HCT116 (cell line): ENCODE measurements around the gene DHX40. TPM values are rescaled to one million over a fixed set of nuclear protein-coding genes. Genes with fewer than 3 reads are reported as not detected.

ENCODE experiments used
- ATAC-seq: fragments of 200-7000 bp; cut with Tn5 transposase; 2 replicates; pipeline ENCODE4 v1.9.1; 2020; ENCODE audit warnings: mild to moderate bottlenecking, moderate library complexity
- BruUV-seq: library from RNA; stranded (reverse); fragments of 400-500 nt; replicated peaks from 2 replicates; lab custom pipeline; 2021; lab: Mats Ljungman, UMichigan
- CTCF ChIA-PET: fragments of 300-600 bp; sonication (Branson Sonifier 250); formaldehyde crosslinking; loops from one replicate; lab custom pipeline; 2021; ENCODE audit warnings: antibody characterized with exemption; lab: Charles Lee
- POLR2A ChIA-PET: fragments of 300-600, 350-600 bp; sonication (Branson Sonifier 250); formaldehyde crosslinking; loops from one replicate; lab custom pipeline; 2021; ENCODE audit warnings: antibody characterized with exemption; lab: Charles Lee
- RAD21 ChIA-PET, 2 experiments: fragments of 300-600 bp; sonication (Branson Sonifier 250); formaldehyde crosslinking; loops; one replicate each; lab custom pipeline; 2023; ENCODE audit warnings: low total read pairs in 2 of 2; ENCODE audit not compliant: uncharacterized antibody in 2 of 2, unreplicated experiment in 2 of 2, low non-redundant PET in 1 of 2; lab: Charles Lee
- DNase-seq: peaks from one replicate; pipeline ENCODE4 v3.0.0-alpha.2; 2010; ENCODE audit warnings: low read depth, low spot score
- H2AFZ ChIP-seq: fragments of 200-600 bp; shearing (Covaris generic), sonication (generic); 2 replicates; pipeline ENCODE4 v1.6.1; 2017; ENCODE audit warnings: low read depth, mixed run types, mixed read lengths, antibody characterized with exemption, low read length; ENCODE audit not compliant: poor library complexity, severe bottlenecking
- H3K27ac ChIP-seq: 2 replicates; pipeline ENCODE4 v1.5.1; 2012; ENCODE audit warnings: low read depth, low read length
- H3K27me3 ChIP-seq: fragments of 200-600 bp; sonication (generic); 2 replicates; pipeline ENCODE4 v1.6.1; 2016; ENCODE audit warnings: mixed run types, low read length, mixed read lengths; ENCODE audit not compliant: insufficient read depth
- H3K36me3 ChIP-seq, 2 experiments: fragments of 200-500 bp in 1 of 2; fragments of 200-600 bp in 1 of 2; sonication (Bioruptor generic) in 1 of 2; sonication (generic) in 1 of 2; 2 replicates each; pipeline versions ENCODE4 v1.5.1 to v1.6.1; 2014 to 2016; ENCODE audit warnings: low read length in 2 of 2, inconsistent platforms in 1 of 2, mixed read lengths in 1 of 2, mixed run types in 1 of 2; ENCODE audit not compliant: insufficient read depth in 2 of 2, control insufficient read depth in 1 of 2
- H3K4me1 ChIP-seq, 2 experiments: fragments of 200-600 bp in 1 of 2; sonication (generic) in 1 of 2; 2 replicates each; pipeline versions ENCODE4 v1.5.1 to v1.6.1; 2012 to 2017; ENCODE audit warnings: low read length in 2 of 2, inconsistent platforms in 1 of 2, mild to moderate bottlenecking in 1 of 2, mixed read lengths in 1 of 2, mixed run types in 1 of 2, moderate library complexity in 1 of 2; ENCODE audit not compliant: insufficient read depth in 2 of 2, control insufficient read depth in 1 of 2
- H3K4me2 ChIP-seq: fragments of 200-600 bp; sonication (generic); 2 replicates; pipeline ENCODE4 v1.6.1; 2017; ENCODE audit warnings: mixed run types, low read length, mixed read lengths
- H3K4me3 ChIP-seq, 2 experiments: fragments of 200-600 bp in 1 of 2; sonication (generic) in 1 of 2; replicated peaks in 1 of 2; 2 replicates each; pipeline ENCODE4 v1.5.1; 2011 to 2016; ENCODE audit warnings: low read length in 2 of 2, control low read depth in 1 of 2, low read depth in 1 of 2, mild to moderate bottlenecking in 1 of 2, mixed read lengths in 1 of 2, mixed run types in 1 of 2
- H3K79me2 ChIP-seq: fragments of 200-600 bp; sonication (generic); 2 replicates; pipeline ENCODE4 v1.6.1; 2017; ENCODE audit warnings: mild to moderate bottlenecking, mixed run types, low read length, moderate library complexity, mixed read lengths; ENCODE audit not compliant: insufficient read depth
- H3K9ac ChIP-seq: fragments of 200-600 bp; sonication (generic); 2 replicates; pipeline ENCODE4 v1.6.1; 2016; ENCODE audit warnings: low read length, mixed read lengths
- H3K9me2 ChIP-seq: fragments of 200-600 bp; sonication (generic), shearing (Covaris generic); 2 replicates; pipeline ENCODE4 v1.6.1; 2017; ENCODE audit warnings: mixed run types, mild to moderate bottlenecking, moderate library complexity; ENCODE audit not compliant: insufficient read depth
- H3K9me3 ChIP-seq, 2 experiments: fragments of 200-500 bp in 1 of 2; fragments of 200-600 bp in 1 of 2; sonication (Bioruptor generic) in 1 of 2; sonication (generic) in 1 of 2; 2 replicates each; pipeline ENCODE4 v1.6.1; 2014 to 2017; ENCODE audit warnings: low read length in 2 of 2, mixed read lengths in 2 of 2, inconsistent platforms in 1 of 2, low read depth in 1 of 2, mild to moderate bottlenecking in 1 of 2, mixed run types in 1 of 2, moderate library complexity in 1 of 2; ENCODE audit not compliant: control insufficient read depth in 1 of 2, insufficient read depth in 1 of 2
- H4K20me1 ChIP-seq: fragments of 200-600 bp; sonication (generic), shearing (Covaris generic); 2 replicates; pipeline ENCODE4 v1.6.1; 2017; ENCODE audit warnings: mixed run types, mild to moderate bottlenecking, moderate library complexity; ENCODE audit not compliant: insufficient read depth
- EGR1 ChIP-seq: IDR thresholded peaks from 2 replicates; pipeline ENCODE4 v1.6.1; 2012; ENCODE audit warnings: low read depth
- EZH2 ChIP-seq: fragments of 200-600 bp; sonication (generic); IDR thresholded peaks from 2 replicates; pipeline ENCODE4 v1.6.1; 2017; ENCODE audit warnings: antibody characterized with exemption, mixed run types
- FOSL1 ChIP-seq: IDR thresholded peaks from 2 replicates; pipeline ENCODE4 v1.6.1; 2012; ENCODE audit warnings: low read depth
- JUND ChIP-seq: IDR thresholded peaks from 2 replicates; pipeline ENCODE4 v1.6.1; 2012
- POLR2AphosphoS5 ChIP-seq: IDR thresholded peaks from 2 replicates; pipeline ENCODE4 v1.6.1; 2011; ENCODE audit warnings: mild to moderate bottlenecking, low read depth, low read length, moderate library complexity
- TCF7L2 ChIP-seq: IDR thresholded peaks from 2 replicates; pipeline ENCODE4 v1.7.0; 2011; ENCODE audit warnings: borderline replicate concordance, inconsistent platforms; ENCODE audit not compliant: insufficient read depth, insufficient read length; ENCODE audit errors: extremely low read depth
- ZNF274 ChIP-seq: fragments of 200-500 bp; sonication (Bioruptor generic); IDR thresholded peaks from 2 replicates; pipeline ENCODE4 v1.6.1; 2014; ENCODE audit warnings: mild to moderate bottlenecking, low read depth, low read length, inconsistent platforms
- intact Hi-C: fragments of 100-400 bp; cut with micrococcal nuclease; formaldehyde crosslinking; loops from 2 replicates; pipeline ENCODE4 v1.10.0; 2022
- total RNA-seq: library from RNA; stranded (reverse); gene quantifications from one replicate; pipeline ENCODE4 v1.2.1, GENCODE V29; 2021; ENCODE audit not compliant: unreplicated experiment

The DHX40 gene
- total RNA-seq, 1 experiment from 2014 or later: 58.7 TPM

DNA sequence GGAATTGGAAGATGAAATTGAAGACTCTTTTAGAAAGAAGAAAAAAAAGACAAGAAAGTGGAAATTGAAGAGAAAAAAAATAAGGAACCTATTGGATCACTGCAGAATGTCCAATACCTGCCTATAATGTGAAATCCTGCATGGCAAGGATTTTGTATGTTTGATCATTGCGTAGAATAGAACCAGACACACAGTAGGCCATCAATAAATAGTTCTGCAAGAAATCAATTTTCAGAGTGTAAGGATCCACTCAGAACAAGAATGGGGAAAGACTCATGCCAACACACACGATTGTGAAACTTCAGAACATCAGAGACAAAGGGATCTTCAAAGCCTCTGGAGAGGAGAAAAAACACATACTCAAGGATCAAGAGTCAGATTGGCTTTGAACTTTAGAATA is 39.7 kb upstream of the DHX40 start:
- Histone ChIP-seq H3K36me3 (no peaks in the 10 kb centered on the region), H3K27me3 (no peaks in the 10 kb centered on the region), H3K4me3 (no peak overlapping the region)
- CTCF ChIA-PET: no interaction called here
- TF ChIP-seq FOSL1 (no peak), TCF7L2 (no peak), EZH2 (no peak), ZNF274 (no peak)
- TF ChIP-seq, all 23 proteins: peak for 0
- H3K27ac ChIP-seq: no peak overlapping the region
- H2AFZ ChIP-seq: no peak overlapping the region
- RAD21 ChIA-PET: no interaction called here
- H3K79me2 ChIP-seq: no peaks in the 10 kb centered on the region
- intact Hi-C loops: no loop called here
- H4K20me1 ChIP-seq: no peaks in the 10 kb centered on the region
- ATAC-seq (no peak), DNase-seq (no peak)
- H3K9me3 ChIP-seq: no peaks in the 10 kb centered on the region
- no peaks in the 10 kb centered on the region for H3K9me2 ChIP-seq
- peaks cover 0 to 10% of the 10 kb centered on the region in 2 experiments; a peak in 2 of 4 replicates for H3K4me1 ChIP-seq
- POLR2A ChIA-PET: no interaction called here
- H3K9ac ChIP-seq: no peak overlapping the region
- BruUV-seq: no TSS peak
- H3K4me2 ChIP-seq: no peak overlapping the region

DNA sequence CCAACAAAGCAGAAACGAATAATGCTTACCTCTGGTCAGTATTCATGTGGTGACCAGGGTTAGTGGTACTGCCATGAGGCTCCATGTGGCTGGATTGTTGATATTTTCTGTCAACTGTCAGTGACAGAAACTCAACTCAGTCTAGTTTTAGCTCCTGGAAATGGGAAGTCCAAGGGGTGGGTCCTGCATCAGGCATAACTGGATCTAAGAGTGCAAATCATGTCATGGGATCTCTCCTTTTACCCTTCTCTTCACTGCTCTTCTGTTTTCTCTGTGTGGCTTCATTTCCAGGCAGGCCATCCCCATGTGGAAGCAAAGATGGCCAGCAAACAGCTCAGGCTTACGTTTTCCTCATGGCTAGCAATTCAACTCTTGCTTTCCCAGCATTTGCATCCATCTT is 39.0 kb upstream of the DHX40 start:
- no peak for TF ChIP-seq POLR2AphosphoS5
- no peak for TF ChIP-seq EGR1
- TF ChIP-seq JUND: no peak
- TF ChIP-seq ZNF274: no peak
- TF ChIP-seq, all 23 proteins: peak for 0
- Histone ChIP-seq H3K9ac (no peak overlapping the region), H3K4me3 (no peak overlapping the region), H3K4me2 (no peak overlapping the region), H3K9me3 (no peaks in the 10 kb centered on the region), H3K36me3 (no peaks in the 10 kb centered on the region), H3K4me1 (peaks cover 0 to 4% of the 10 kb centered on the region in 2 experiments; a peak in 1 of 4 replicates), H3K79me2 (no peaks in the 10 kb centered on the region), H2AFZ (no peak overlapping the region), H3K27me3 (no peaks in the 10 kb centered on the region), H3K9me2 (no peaks in the 10 kb centered on the region), H3K27ac (no peak overlapping the region), H4K20me1 (no peaks in the 10 kb centered on the region)
- ChIA-PET CTCF (no interaction called here), POLR2A (no interaction called here), RAD21 (no interaction called here)
- BruUV-seq: no TSS peak
- DNase-seq (no peak), ATAC-seq (no peak)
- intact Hi-C loops: no loop called here
